NOMO-1 treated with dmso at 0.1 percent for 144 hours (cell line): Measurements from ENCODE around the gene RAB11FIP4.

Experiments used
- DNase-seq: peaks from one replicate; lab custom pipeline; 2025; ENCODE audit not compliant: unreplicated experiment; lab: John Stamatoyannopoulos, UW

RAB11FIP4 gene

GRCh38 chr17:31522284-31522931 is 130.9 kb downstream of the RAB11FIP4 start:
- DNase-seq = no peak

GRCh38 chr17:31522987-31523495 is 131.6 kb downstream of the RAB11FIP4 start:
- DNase-seq = no peak

- DNase-seq = no peak
These were observed 132.6 kb downstream of the RAB11FIP4 start for GRCh38 chr17:31523862-31524730.

GRCh38 chr17:31524926-31525800 is 133.7 kb downstream of the RAB11FIP4 start:
- peak; percentile 34 for DNase-seq

- no peak for DNase-seq
These were observed 134.5 kb downstream of the RAB11FIP4 start for GRCh38 chr17:31525801-31526549.

- no peak for DNase-seq
These were observed 136.1 kb downstream of the RAB11FIP4 start for GRCh38 chr17:31527606-31528005.

- DNase-seq = no peak
These were observed 136.9 kb downstream of the RAB11FIP4 start for GRCh38 chr17:31528291-31528874.

- no peak for DNase-seq
These were observed 138.4 kb downstream of the RAB11FIP4 start for GRCh38 chr17:31529841-31530251.

- no peak for DNase-seq
These were observed 139.0 kb downstream of the RAB11FIP4 start for GRCh38 chr17:31530391-31530985.

GRCh38 chr17:31531336-31531980 is 140.0 kb downstream of the RAB11FIP4 start:
- no peak for DNase-seq

- DNase-seq = no peak
These were observed 140.6 kb downstream of the RAB11FIP4 start for GRCh38 chr17:31532081-31532480.

GRCh38 chr17:31532526-31532925 is 141.1 kb downstream of the RAB11FIP4 start:
- DNase-seq = no peak

- DNase-seq = no peak
These were observed 142.2 kb downstream of the RAB11FIP4 start for GRCh38 chr17:31533546-31534155.

GRCh38 chr17:31534223-31534888 is 142.9 kb downstream of the RAB11FIP4 start:
- no peak for DNase-seq

GRCh38 chr17:31535581-31535981 is 144.1 kb downstream of the RAB11FIP4 start:
- DNase-seq = no peak

- no peak for DNase-seq
These were observed 145.0 kb downstream of the RAB11FIP4 start for GRCh38 chr17:31536451-31536850.

- no peak for DNase-seq
These were observed 146.1 kb downstream of the RAB11FIP4 start for GRCh38 chr17:31537565-31538011.
